BLaER1 (cell line): ENCODE data around the gene SLC6A4.
"Not testable (repeated sequence)": the region's sequence is repeated elsewhere in the genome, so short reads cannot be mapped to it uniquely, and the experiment has no call there.

Experiments used
- H3K27ac ChIP-seq: shearing (Covaris generic); formaldehyde crosslinking; 2 replicates; pipeline ENCODE4 v1.8.1; 2022
- H3K27me3 ChIP-seq: shearing (Covaris generic); formaldehyde crosslinking; 2 replicates; pipeline ENCODE4 v1.8.1; 2022
- H3K36me3 ChIP-seq: shearing (Covaris generic); formaldehyde crosslinking; 2 replicates; pipeline ENCODE4 v1.8.1; 2022
- H3K4me1 ChIP-seq: shearing (Covaris generic); formaldehyde crosslinking; 2 replicates; pipeline ENCODE4 v1.8.1; 2022
- H3K4me2 ChIP-seq: shearing (Covaris generic); formaldehyde crosslinking; 2 replicates; pipeline ENCODE4 v1.8.1; 2022
- H3K4me3 ChIP-seq: shearing (Covaris generic); formaldehyde crosslinking; 2 replicates; pipeline ENCODE4 v1.8.1; 2022
- H3K9ac ChIP-seq: shearing (Covaris generic); formaldehyde crosslinking; 2 replicates; pipeline ENCODE4 v1.8.1; 2022
- H3K9me3 ChIP-seq: shearing (Covaris generic); formaldehyde crosslinking; 2 replicates; pipeline ENCODE4 v1.8.1; 2022
- H4K20me1 ChIP-seq: shearing (Covaris generic); formaldehyde crosslinking; 2 replicates; pipeline ENCODE4 v1.8.1; 2022
- Cebpa-rat ChIP-seq: shearing (Covaris generic); IDR thresholded peaks from 2 replicates; pipeline ENCODE4 v1.8.1; 2022

The SLC6A4 gene

GRCh38 chr17:30211371-30211770, 24.1 kb downstream of the SLC6A4 start:
- H3K4me1 ChIP-seq: peaks cover 11% of the 10 kb centered on the region
- no peak for TF ChIP-seq Cebpa-rat
- H3K36me3 ChIP-seq: no peaks in the 10 kb centered on the region
- H3K4me2 ChIP-seq: no peak overlapping the region
- no peak overlapping the region for H3K4me3 ChIP-seq
- no peak overlapping the region for H3K27ac ChIP-seq
- no peak overlapping the region for H3K9ac ChIP-seq
- no peaks in the 10 kb centered on the region for H3K9me3 ChIP-seq
- no peaks in the 10 kb centered on the region for H3K27me3 ChIP-seq
- no peaks in the 10 kb centered on the region for H4K20me1 ChIP-seq

- no peaks in the 10 kb centered on the region for H3K27me3 ChIP-seq
- H3K9me3 ChIP-seq: no peaks in the 10 kb centered on the region
- no peak for TF ChIP-seq Cebpa-rat
- H3K36me3 ChIP-seq: no peaks in the 10 kb centered on the region
- H4K20me1 ChIP-seq: no peaks in the 10 kb centered on the region
- H3K4me3 ChIP-seq: no peak overlapping the region
- no peak overlapping the region for H3K27ac ChIP-seq
- H3K9ac ChIP-seq: no peak overlapping the region
- no peak overlapping the region for H3K4me2 ChIP-seq
- peaks cover 11% of the 10 kb centered on the region for H3K4me1 ChIP-seq
Measured at GRCh38 chr17:30210901-30211300, 24.6 kb downstream of the SLC6A4 start.

GRCh38 chr17:30210366-30210765, 25.1 kb downstream of the SLC6A4 start:
- no peak overlapping the region for H3K4me3 ChIP-seq
- H4K20me1 ChIP-seq: no peaks in the 10 kb centered on the region
- no peak overlapping the region for H3K4me2 ChIP-seq
- no peak for TF ChIP-seq Cebpa-rat
- H3K9me3 ChIP-seq: no peaks in the 10 kb centered on the region
- no peak overlapping the region for H3K9ac ChIP-seq
- peaks cover 11% of the 10 kb centered on the region for H3K4me1 ChIP-seq
- H3K27me3 ChIP-seq: no peaks in the 10 kb centered on the region
- no peaks in the 10 kb centered on the region for H3K36me3 ChIP-seq
- no peak overlapping the region for H3K27ac ChIP-seq

GRCh38 chr17:30209930-30210329, 25.6 kb downstream of the SLC6A4 start:
- H3K27ac ChIP-seq: no peak overlapping the region
- H3K4me1 ChIP-seq: peaks cover 11% of the 10 kb centered on the region
- H3K9me3 ChIP-seq: no peaks in the 10 kb centered on the region
- H3K27me3 ChIP-seq: no peaks in the 10 kb centered on the region
- no peaks in the 10 kb centered on the region for H4K20me1 ChIP-seq
- H3K4me3 ChIP-seq: no peak overlapping the region
- no peaks in the 10 kb centered on the region for H3K36me3 ChIP-seq
- no peak overlapping the region for H3K4me2 ChIP-seq
- no peak for TF ChIP-seq Cebpa-rat
- H3K9ac ChIP-seq: no peak overlapping the region

GRCh38 chr17:30208214-30208613, 27.3 kb downstream of the SLC6A4 start:
- Histone ChIP-seq H3K4me3 (no peak overlapping the region), H3K9me3 (no peaks in the 10 kb centered on the region), H3K27ac (no peak overlapping the region), H4K20me1 (no peaks in the 10 kb centered on the region), H3K27me3 (no peaks in the 10 kb centered on the region), H3K36me3 (no peaks in the 10 kb centered on the region), H3K9ac (no peak overlapping the region), H3K4me2 (peak overlapping the region; percentile 26; the same call in 1 of the 2 replicates), H3K4me1 (peaks cover 11% of the 10 kb centered on the region)
- TF ChIP-seq Cebpa-rat: no peak

- Histone ChIP-seq H3K4me2 (peak overlapping the region; percentile 26; the same call in 1 of the 2 replicates), H4K20me1 (no peaks in the 10 kb centered on the region), H3K4me3 (no peak overlapping the region), H3K27me3 (no peaks in the 10 kb centered on the region), H3K27ac (no peak overlapping the region), H3K4me1 (peaks cover 11% of the 10 kb centered on the region), H3K9ac (no peak overlapping the region), H3K36me3 (no peaks in the 10 kb centered on the region), H3K9me3 (no peaks in the 10 kb centered on the region)
- TF ChIP-seq Cebpa-rat: no peak
Measured at GRCh38 chr17:30207655-30208054, 27.8 kb downstream of the SLC6A4 start.

- Histone ChIP-seq H3K27me3 (no peaks in the 10 kb centered on the region), H3K4me3 (no peak overlapping the region), H3K9me3 (no peaks in the 10 kb centered on the region), H3K36me3 (no peaks in the 10 kb centered on the region), H4K20me1 (no peaks in the 10 kb centered on the region), H3K9ac (no peak overlapping the region), H3K4me2 (no peak overlapping the region), H3K27ac (no peak overlapping the region), H3K4me1 (peaks cover 9% of the 10 kb centered on the region)
- TF ChIP-seq Cebpa-rat: no peak
Measured at GRCh38 chr17:30203471-30203981, 32.0 kb downstream of the SLC6A4 start.

GRCh38 chr17:30200656-30201055, 34.8 kb downstream of the SLC6A4 start:
- H3K4me1 ChIP-seq, H3K27ac ChIP-seq, H3K36me3 ChIP-seq, H4K20me1 ChIP-seq, H3K4me3 ChIP-seq, H3K4me2 ChIP-seq, H3K9me3 ChIP-seq, H3K27me3 ChIP-seq, H3K9ac ChIP-seq: not testable (repeated sequence)

GRCh38 chr17:30200106-30200505, 35.4 kb downstream of the SLC6A4 start:
- Histone ChIP-seq H3K9me3 (no peaks in the 10 kb centered on the region), H3K4me1 (no peaks in the 10 kb centered on the region), H3K36me3 (no peaks in the 10 kb centered on the region), H4K20me1 (no peaks in the 10 kb centered on the region), H3K4me2 (no peak overlapping the region), H3K4me3 (no peak overlapping the region), H3K9ac (no peak overlapping the region), H3K27ac (no peak overlapping the region), H3K27me3 (no peaks in the 10 kb centered on the region)
- no peak for TF ChIP-seq Cebpa-rat

- TF ChIP-seq Cebpa-rat: no peak
- Histone ChIP-seq H3K9ac (no peak overlapping the region), H3K9me3 (no peaks in the 10 kb centered on the region), H3K27me3 (no peaks in the 10 kb centered on the region), H4K20me1 (no peaks in the 10 kb centered on the region), H3K36me3 (no peaks in the 10 kb centered on the region), H3K27ac (no peak overlapping the region), H3K4me3 (no peak overlapping the region), H3K4me1 (no peaks in the 10 kb centered on the region), H3K4me2 (no peak overlapping the region)
Measured at GRCh38 chr17:30199600-30199999, 35.9 kb downstream of the SLC6A4 start.

- H3K9me3 ChIP-seq: no peaks in the 10 kb centered on the region
- no peak overlapping the region for H3K4me3 ChIP-seq
- no peak overlapping the region for H3K27ac ChIP-seq
- no peaks in the 10 kb centered on the region for H3K27me3 ChIP-seq
- H4K20me1 ChIP-seq: no peaks in the 10 kb centered on the region
- TF ChIP-seq Cebpa-rat: no peak
- H3K4me1 ChIP-seq: no peaks in the 10 kb centered on the region
- H3K36me3 ChIP-seq: no peaks in the 10 kb centered on the region
- no peak overlapping the region for H3K9ac ChIP-seq
- no peak overlapping the region for H3K4me2 ChIP-seq
Measured at GRCh38 chr17:30197416-30197815, 38.1 kb downstream of the SLC6A4 start.
